B cell (primary cell): ENCODE measurements around the gene RANBP9. TPM values are rescaled to one million over a fixed set of nuclear protein-coding genes. Genes with fewer than 3 reads are reported as not detected.

ENCODE experiments used
- polyA plus RNA-seq: library from polyadenylated mRNA; depleted of rRNA; stranded (reverse); fragments of >200 nt; gene quantifications from 2 replicates; pipeline ENCODE4 v1.2.3, GENCODE V29; 2012
- total RNA-seq, 2 donors: library from RNA; stranded (reverse); fragments of 120-200 nt in 1 of 2; gene quantifications; 1 replicate in 1 of 2; 2 replicates in 1 of 2; pipeline versions ENCODE4 v1.2.3 to v1.2.4, GENCODE V29; 2013 to 2022

Gene RANBP9
- total and polyA plus RNA-seq, 2 donors (not counting 1 experiment from before 2014, with no cell fraction given): 20.0 to 34.1 TPM

Other genes with a start within 250 kb of the RANBP9 start
- gene GFOD1, start 224.2 kb downstream of the RANBP9 start, total RNA-seq: 42.4 and 44.6 TPM in 2 replicates
- 8.3 and 10.4 TPM in 2 replicates for gene GFOD1, start 224.2 kb downstream of the RANBP9 start, polyA plus RNA-seq
- 16.3 and 25.0 TPM in 2 replicates for gene SIRT5, start 137.2 kb downstream of the RANBP9 start, total RNA-seq
- gene SIRT5, start 137.2 kb downstream of the RANBP9 start, polyA plus RNA-seq: 8.0 and 8.1 TPM in 2 replicates
- 48.6 and 58.3 TPM in 2 replicates for gene NOL7, start 96.5 kb downstream of the RANBP9 start, total RNA-seq
- gene NOL7, start 96.5 kb downstream of the RANBP9 start, polyA plus RNA-seq: 24.7 and 49.8 TPM in 2 replicates
- 10.6 and 11.2 TPM in 2 replicates for gene MCUR1, start 102.7 kb upstream of the RANBP9 start, total RNA-seq
- 4.1 and 4.6 TPM in 2 replicates for gene MCUR1, start 102.7 kb upstream of the RANBP9 start, polyA plus RNA-seq
- gene RNF182, start 213.1 kb upstream of the RANBP9 start, total RNA-seq: 0.10 TPM in 1 of 2 replicates, not detected in the other
- gene RNF182, start 213.1 kb upstream of the RANBP9 start, polyA plus RNA-seq: 0.12 TPM in 1 of 2 replicates, not detected in the other